ENCODE data around the gene DPP6. TPM values are rescaled to one million over a fixed set of nuclear protein-coding genes. Genes with fewer than 3 reads are reported as not detected.

The DPP6 gene
- total and polyA plus RNA-seq, 9 of the 15 experiments (the other 6 are each of a cell fraction or from before 2014, with no cell fraction given): not detected

GRCh38 chr7:154308928-154309327, 256.7 kb downstream of the DPP6 start (continued):
- no peak for TF ChIP-seq ZNF518B (CRISPR knock-in tag; IDR thresholded peaks at IDR 0.05)
- no peak for TF ChIP-seq HNRNPL (IDR thresholded peaks at IDR 0.05; ENCODE audit: low read depth, low read length)

DNA sequence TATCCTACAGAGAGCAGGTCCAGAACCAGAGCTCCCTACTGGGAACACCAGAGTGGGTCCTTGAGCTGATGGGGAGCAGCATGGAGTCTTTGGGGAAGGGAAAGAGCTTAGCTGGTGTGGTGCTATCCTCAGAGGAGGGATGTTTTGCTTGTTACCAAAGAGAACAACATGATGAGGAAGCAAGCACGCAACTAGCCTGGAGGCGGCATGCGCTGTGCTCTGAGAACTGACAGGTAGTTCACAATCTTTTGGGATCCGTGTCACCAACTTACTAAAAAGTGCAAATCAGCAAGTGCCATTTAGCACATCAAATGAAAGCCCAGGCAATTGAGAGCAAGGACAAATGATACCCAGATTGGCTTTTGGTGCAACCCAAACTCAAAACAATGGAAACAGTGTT, 257.9 kb downstream of the DPP6 start:
- no peaks in the 10 kb centered on the region for H3K36me3 ChIP-seq (ENCODE audit: control insufficient read depth, insufficient read depth, low read length)
- no peaks in the 10 kb centered on the region for H3K79me2 ChIP-seq (ENCODE audit: control insufficient read depth, insufficient read depth, low read length)
- no peak overlapping the region for H3K4me2 ChIP-seq (ENCODE audit: insufficient read depth, low read length)
- no peak for DNase-seq (ENCODE audit: extremely low read depth in 1 of 4, low spot score in 3 of 4)
- FAIRE-seq: no peak
- H3K9me1 ChIP-seq (ENCODE audit: control insufficient read depth, insufficient read depth, low read length): no peaks in the 10 kb centered on the region
- no peak overlapping the region for H2AFZ ChIP-seq (ENCODE audit: low read depth, low read length)
- no TSS peak for BruUV-seq (replicated peaks)
- no peak overlapping the region for H3K4me3 ChIP-seq
- in situ Hi-C loops (cut with MboI) (no loop called here), intact Hi-C loops (cut with micrococcal nuclease) (no loop called here)
- no peak overlapping the region for H3K27ac ChIP-seq (ENCODE audit: extremely low read depth, low read depth, low read length)
- no peak for ATAC-seq
- no peaks in the 10 kb centered on the region for H3K9me3 ChIP-seq (replicated peaks; ENCODE audit: control insufficient read depth, insufficient read depth, low read depth, low read length)
- H3K27me3 ChIP-seq (ENCODE audit: control insufficient read depth in 2 of 2, insufficient read depth in 2 of 2, low read length in 2 of 2): peaks cover 17% of the 10 kb centered on the region in 2 experiments
- ChIA-PET POLR2A (no interaction called here), CTCF (ENCODE audit: low intra/inter-chr PET ratio) (no interaction called here)
- 0 out of 2 replicates have a peak, but pooled peaks cover 5% of the 10 kb centered on the region for H4K20me1 ChIP-seq (replicated peaks; ENCODE audit: control insufficient read depth, insufficient read depth, low read length)
- WGBS (ENCODE audit: insufficient coverage, low coverage, missing lambda C conversion rate): 1% methylated on average over 4 of the region's 4 CpGs
- no peaks in the 10 kb centered on the region for H3K4me1 ChIP-seq (replicated peaks in 1 of 2; ENCODE audit: control insufficient read depth in 2 of 2, insufficient read depth in 2 of 2, low read length in 2 of 2)
- H3K9ac ChIP-seq (ENCODE audit: insufficient read depth in 1 of 2, low read depth in 2 of 2, low read length in 2 of 2): no peak overlapping the region
- TF ChIP-seq SP2 (IDR thresholded peaks at IDR 0.05; ENCODE audit: extremely low read depth, low read depth, low read length, poor library complexity, severe bottlenecking): no peak
- TF ChIP-seq ZNF41 (CRISPR knock-in tag; conservative IDR thresholded peaks at IDR 0.05): no peak
- no peak for TF ChIP-seq ZNF57 (CRISPR knock-in tag; IDR thresholded peaks at IDR 0.05)
- no peak for TF ChIP-seq DNMT1 (IDR thresholded peaks at IDR 0.05)
- TF ChIP-seq MCM2 (IDR thresholded peaks at IDR 0.05; ENCODE audit: low read depth): no peak
- TF ChIP-seq, protein P1, sequence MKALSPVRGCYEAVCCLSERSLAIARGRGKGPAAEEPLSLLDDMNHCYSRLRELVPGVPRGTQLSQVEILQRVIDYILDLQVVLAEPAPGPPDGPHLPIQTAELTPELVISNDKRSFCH (CRISPR knock-in tag; IDR thresholded peaks at IDR 0.05): no peak
- TF ChIP-seq, protein P1 (tag; IDR thresholded peaks at IDR 0.05): no peak
- TF ChIP-seq DEAF1 (CRISPR knock-in tag; IDR thresholded peaks at IDR 0.05): no peak
- no peak for TF ChIP-seq RBM22 (IDR thresholded peaks at IDR 0.05; ENCODE audit: low read depth, low read length, poor library complexity, severe bottlenecking)
- TF ChIP-seq TAF15 (IDR thresholded peaks at IDR 0.05; ENCODE audit: low read depth, low read length): no peak
- TF ChIP-seq TSC22D4 (tag; IDR thresholded peaks at IDR 0.05): no peak
- TF ChIP-seq TEAD4 (IDR thresholded peaks at IDR 0.05; ENCODE audit: low read length): no peak
- TF ChIP-seq TEAD4 (CRISPR knock-in tag; IDR thresholded peaks at IDR 0.05; ENCODE audit: borderline replicate concordance): no peak
- no peak for TF ChIP-seq BRD4 (IDR thresholded peaks at IDR 0.05)
- no peak for TF ChIP-seq WHSC1 (IDR thresholded peaks at IDR 0.05; ENCODE audit: low read length)
- no peak for TF ChIP-seq GATA2 (CRISPR knock-in tag; IDR thresholded peaks at IDR 0.05)
